BJ (cell line): ENCODE data around the gene IKZF2. TPM values are rescaled to one million over a fixed set of nuclear protein-coding genes. Genes with fewer than 3 reads are reported as not detected.

Source experiments
- CTCF ChIA-PET: fragments of 350-600 bp; formaldehyde crosslinking; extraction: SDS; loops from one replicate; lab custom pipeline; 2021; ENCODE audit warnings: antibody characterized with exemption, inconsistent platforms; lab: Yijun Ruan, JAX
- POLR2A ChIA-PET: fragments of 300-600 bp; sonication (Branson Sonifier 250); formaldehyde crosslinking; extraction: SDS; loops from one replicate; lab custom pipeline; 2021; ENCODE audit warnings: antibody characterized with exemption; lab: Charles Lee
- DNase-seq: peaks from one replicate; pipeline ENCODE4 v3.0.0-alpha.2; 2011; ENCODE audit warnings: low read depth
- H3K27me3 ChIP-seq: 2 replicates; pipeline ENCODE4 v1.6.0; 2011; ENCODE audit warnings: low read length; ENCODE audit not compliant: control insufficient read depth, insufficient read depth
- H3K36me3 ChIP-seq: 2 replicates; pipeline ENCODE4 v1.5.1; 2011; ENCODE audit warnings: low read length; ENCODE audit not compliant: control insufficient read depth, insufficient read depth
- H3K4me3 ChIP-seq: 2 replicates; pipeline ENCODE4 v1.5.1; 2011; ENCODE audit warnings: low read depth, mild to moderate bottlenecking, control low read depth, low read length
- CTCF ChIP-seq: IDR thresholded peaks from 2 replicates; pipeline ENCODE4 v1.5.1; 2011; ENCODE audit warnings: low read depth, mild to moderate bottlenecking, control low read depth, inconsistent platforms, low read length, moderate library complexity; ENCODE audit not compliant: insufficient read depth
- polyA plus RNA-seq: library from polyadenylated mRNA; depleted of rRNA; stranded (reverse); fragments of >200 nt; gene quantifications from 2 replicates; pipeline ENCODE4 v1.2.3, GENCODE V29; 2011

Gene IKZF2
- polyA plus RNA-seq, 1 experiment: 2.4 TPM

GRCh38 chr2:212977152-212977551, 174.3 kb downstream of the IKZF2 start:
- Histone ChIP-seq H3K27me3 (no peaks in the 10 kb centered on the region), H3K36me3 (no peaks in the 10 kb centered on the region), H3K4me3 (no peak overlapping the region)
- no peak for TF ChIP-seq CTCF
- no peak for DNase-seq
- ChIA-PET POLR2A (no interaction called here), CTCF (no interaction called here)

GRCh38 chr2:212975333-212975732, 176.1 kb downstream of the IKZF2 start:
- TF ChIP-seq CTCF: no peak
- ChIA-PET CTCF (interaction anchor here (1.0 to 1.2 kb wide), 2 partner anchors 13 to 19 kb away, joined by 3 read pairs; no protein-coding TSS in a partner anchor), POLR2A (no interaction called here)
- Histone ChIP-seq H3K27me3 (no peaks in the 10 kb centered on the region), H3K36me3 (no peaks in the 10 kb centered on the region), H3K4me3 (no peak overlapping the region)
- no peak for DNase-seq

DNA sequence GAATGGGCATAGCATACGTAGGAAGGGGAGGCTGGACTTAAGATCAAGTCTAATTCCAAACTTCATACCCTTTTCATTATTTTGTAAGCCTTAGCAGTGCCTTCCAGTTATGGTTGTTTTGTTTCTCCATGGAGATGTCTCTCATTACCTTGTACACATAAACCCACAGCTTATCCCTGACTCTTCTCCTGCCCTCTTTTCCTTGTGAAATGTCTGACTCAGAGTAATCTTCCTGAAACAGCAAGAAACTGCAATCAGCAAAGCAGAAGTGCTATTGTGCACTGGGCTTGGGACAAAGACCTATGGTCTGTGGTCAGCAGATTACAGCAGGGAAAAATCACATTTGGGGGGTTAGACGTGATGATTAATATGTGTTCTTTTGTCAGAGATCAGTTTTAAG, 176.7 kb downstream of the IKZF2 start:
- peak; percentile 51 for DNase-seq
- Histone ChIP-seq H3K36me3 (no peaks in the 10 kb centered on the region), H3K27me3 (no peaks in the 10 kb centered on the region), H3K4me3 (no peak overlapping the region)
- ChIA-PET POLR2A (no interaction called here), CTCF (interaction anchor here (1.0 to 1.2 kb wide), 2 partner anchors 12 to 19 kb away, joined by 3 read pairs; no protein-coding TSS in a partner anchor)
- TF ChIP-seq CTCF: no peak

DNA sequence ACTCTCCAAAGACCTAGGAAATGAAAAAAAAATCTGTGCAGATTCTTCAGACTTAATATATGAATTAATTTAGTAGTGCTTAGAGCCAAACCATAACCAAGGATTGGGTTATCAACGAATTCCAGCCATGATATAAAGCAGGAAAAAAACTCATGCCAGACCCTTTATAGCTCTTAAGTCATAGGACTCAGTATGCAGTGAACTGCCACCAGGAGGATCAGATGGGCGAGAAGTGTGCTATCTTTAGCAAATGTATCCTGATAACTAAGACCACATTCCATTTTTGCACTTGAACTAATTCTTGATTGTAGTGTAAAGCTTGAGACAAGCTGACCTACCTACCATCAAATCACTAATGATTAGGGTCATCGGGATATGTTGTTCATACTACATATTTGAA, 178.1 kb downstream of the IKZF2 start:
- DNase-seq: no peak
- CTCF ChIA-PET: no interaction called here
- H3K4me3 ChIP-seq: no peak overlapping the region
- no peaks in the 10 kb centered on the region for H3K36me3 ChIP-seq
- H3K27me3 ChIP-seq: no peaks in the 10 kb centered on the region
- POLR2A ChIA-PET: no interaction called here
- no peak for TF ChIP-seq CTCF

DNA sequence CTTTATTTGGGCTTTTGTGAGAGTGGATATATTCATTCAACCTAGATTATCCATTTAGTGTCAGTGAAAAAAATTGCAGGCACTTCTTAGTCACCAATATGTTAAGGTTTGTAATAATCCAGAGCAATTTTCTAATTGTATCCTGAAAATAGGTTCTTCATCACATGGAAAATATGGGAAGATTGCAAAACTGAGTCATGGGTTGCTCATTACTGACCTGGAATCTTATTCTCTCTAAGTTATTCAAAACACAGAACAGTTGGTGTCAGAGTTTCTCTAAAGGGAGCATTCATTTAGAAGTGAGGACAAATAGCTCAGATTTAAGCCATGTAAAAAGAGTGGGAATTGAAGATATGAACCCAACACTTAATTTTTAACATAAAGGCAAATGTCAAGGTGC, 181.3 kb downstream of the IKZF2 start:
- peak; percentile 39 for DNase-seq
- ChIA-PET POLR2A (no interaction called here), CTCF (interaction anchor here (0.7 to 2.9 kb wide), 4 partner anchors 12 to 1106 kb away, joined by 3 to 8 read pairs (median 4); no protein-coding TSS in a partner anchor)
- Histone ChIP-seq H3K27me3 (no peaks in the 10 kb centered on the region), H3K36me3 (no peaks in the 10 kb centered on the region), H3K4me3 (no peak overlapping the region)
- TF ChIP-seq CTCF: no peak
